ENCODE results near the gene PDIA5. TPM values are rescaled to one million over a fixed set of nuclear protein-coding genes. Genes with fewer than 3 reads are reported as not detected.
A peak's percentile ranks its signal among the peaks of the same experiment; 100 is the strongest.
"Not testable (repeated sequence)": the region's sequence is repeated elsewhere in the genome, so short reads cannot be mapped to it uniquely, and the experiment has no call there.

PDIA5 gene
- total RNA-seq, 1 donor from 2014 or later, result 67.3 TPM

DNA sequence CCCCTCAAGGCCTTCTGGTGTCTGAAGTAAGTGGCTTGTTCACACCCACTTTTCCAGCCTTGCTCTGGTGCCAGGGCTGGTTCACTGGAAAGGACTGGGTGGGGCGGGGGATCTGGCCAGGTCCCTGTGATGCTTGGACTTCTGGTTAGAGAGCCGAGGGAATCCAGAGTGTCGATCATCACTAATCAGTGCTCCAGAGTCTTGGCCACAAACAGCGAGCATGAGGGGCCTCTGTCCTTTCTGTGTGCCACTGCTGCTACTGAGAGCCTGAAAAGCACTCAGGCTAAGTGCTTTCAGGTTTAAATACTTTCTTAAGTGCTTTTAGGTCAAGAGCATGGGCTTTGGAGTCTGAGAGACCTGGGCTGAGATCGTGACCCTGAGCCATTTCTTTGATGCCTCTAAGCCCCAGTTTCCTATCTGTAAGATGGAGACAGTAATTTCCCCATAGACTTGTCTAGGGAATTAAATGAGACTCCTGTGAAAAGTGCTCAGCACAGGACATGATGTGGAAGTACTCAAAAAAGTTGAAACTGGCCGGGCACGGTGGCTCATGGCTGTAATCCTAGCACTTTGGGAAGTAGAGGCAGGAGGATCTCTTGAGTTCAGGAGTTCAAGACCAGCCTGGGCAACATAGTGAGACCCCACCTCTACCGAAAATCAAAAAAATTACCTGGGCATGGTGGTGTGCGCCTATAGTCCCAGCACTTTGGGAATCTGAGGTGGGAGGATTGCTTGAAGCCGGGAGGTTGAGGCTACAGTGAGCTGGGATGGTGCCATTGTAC, 81.1 kb downstream of the PDIA5 start:
- no peak for DNase-seq (ENCODE audit: low read depth in 2 of 2)

DNA sequence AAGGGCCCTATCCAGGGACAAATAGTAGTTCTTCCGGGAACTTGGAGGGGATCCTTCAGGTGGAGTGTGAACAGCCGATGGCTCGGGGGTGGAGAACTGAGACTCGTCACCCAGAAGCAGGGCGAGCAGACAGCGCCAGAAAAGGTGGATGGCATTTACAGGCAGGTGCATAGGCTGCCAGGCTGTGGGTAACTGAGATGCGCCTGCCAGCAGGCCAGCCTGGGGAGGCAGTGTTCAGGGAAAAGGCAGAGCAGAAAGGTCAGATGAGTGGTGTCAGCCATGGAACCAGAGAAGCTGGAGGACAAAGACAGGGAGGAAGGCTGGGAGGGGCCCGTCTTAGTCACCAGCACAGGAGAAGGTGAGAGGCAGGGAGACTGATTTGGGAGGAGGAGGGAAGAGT, 81.9 kb downstream of the PDIA5 start:
- DNase-seq (ENCODE audit: low read depth in 2 of 2), result no peak

GRCh38 chr3:123149525-123149924, 82.7 kb downstream of the PDIA5 start:
- DNase-seq (ENCODE audit: low read depth in 2 of 2), result no peak

- no peak for DNase-seq (ENCODE audit: low read depth in 2 of 2)
Observed at GRCh38 chr3:123150449-123151215, 83.8 kb downstream of the PDIA5 start.

GRCh38 chr3:123151251-123151705, 84.5 kb downstream of the PDIA5 start:
- DNase-seq (ENCODE audit: low read depth in 2 of 2), result no peak

- DNase-seq (ENCODE audit: low read depth in 2 of 2), result not testable (repeated sequence)
Observed at GRCh38 chr3:123151853-123152420, 85.1 kb downstream of the PDIA5 start.

GRCh38 chr3:123152687-123153086, 85.9 kb downstream of the PDIA5 start:
- no peak for DNase-seq (ENCODE audit: low read depth in 2 of 2)

DNA sequence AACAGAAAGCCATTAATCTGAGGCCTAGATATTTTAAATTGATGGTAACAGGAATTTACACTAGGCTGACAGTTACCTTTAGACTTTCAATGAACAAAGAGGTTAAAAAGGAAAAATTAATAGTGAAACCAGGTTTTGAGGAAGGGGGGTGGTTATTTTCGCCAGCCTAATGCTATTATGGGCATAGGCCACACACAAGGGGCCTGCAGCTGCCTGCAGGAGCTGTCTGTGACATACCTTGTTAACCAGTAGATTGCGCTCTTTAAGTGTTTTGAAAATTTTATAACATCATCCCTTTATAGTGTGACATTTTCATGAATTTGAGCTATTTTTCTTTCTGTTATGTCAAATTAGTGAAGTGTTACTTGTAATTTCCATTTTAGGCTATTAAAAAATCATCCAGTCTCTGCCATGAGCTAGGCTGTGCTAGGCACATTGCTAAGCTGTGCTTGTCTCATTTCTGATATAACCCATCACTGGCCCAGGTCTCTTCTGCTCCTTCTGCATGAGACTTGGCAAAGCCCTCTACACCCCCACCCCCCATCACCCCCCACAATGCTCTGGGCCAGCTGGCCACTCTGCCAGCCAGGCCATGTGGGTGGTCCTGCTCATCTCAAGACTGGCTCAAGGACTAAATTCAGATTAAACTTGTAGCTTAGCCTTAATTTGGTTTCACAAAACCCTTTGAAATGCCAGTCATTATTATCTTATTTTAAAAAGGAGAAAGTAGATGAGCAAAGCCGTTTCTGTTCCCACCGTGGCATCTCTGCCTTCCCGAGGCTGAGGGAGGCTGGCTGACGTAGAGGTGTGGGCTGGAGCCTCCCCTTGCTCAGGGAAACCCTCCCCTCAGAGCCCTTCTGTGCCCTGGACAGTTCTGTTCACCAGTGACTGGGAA, 86.5 kb downstream of the PDIA5 start:
- DNase-seq (ENCODE audit: low read depth in 2 of 2), result no peak

GRCh38 chr3:123154020-123154985, 87.5 kb downstream of the PDIA5 start:
- no peak for DNase-seq (ENCODE audit: low read depth in 2 of 2)

GRCh38 chr3:123155471-123156011, 88.7 kb downstream of the PDIA5 start:
- no peak for DNase-seq (ENCODE audit: low read depth in 2 of 2)

GRCh38 chr3:123156276-123156995, 89.6 kb downstream of the PDIA5 start:
- DNase-seq (ENCODE audit: low read depth in 2 of 2), result no peak

DNA sequence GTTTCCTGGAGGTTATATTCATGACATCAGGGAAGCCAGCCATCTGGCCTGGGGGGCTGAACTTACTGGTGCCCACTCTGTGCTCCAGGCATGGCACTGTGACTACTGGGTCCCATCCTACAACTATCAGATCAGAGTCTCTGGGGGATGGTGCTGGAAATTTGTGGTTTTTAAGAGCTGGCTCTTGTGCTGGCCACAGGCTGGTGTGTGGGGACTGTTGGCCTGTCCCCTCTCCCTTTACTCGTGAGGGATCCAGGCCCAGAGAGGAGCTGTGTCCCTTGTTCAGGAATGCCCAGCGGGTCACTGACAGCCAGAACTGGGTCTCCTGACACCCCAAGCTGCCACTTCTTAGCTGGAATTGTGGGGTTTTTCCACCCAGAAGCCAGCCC, 90.4 kb downstream of the PDIA5 start:
- DNase-seq (ENCODE audit: low read depth in 2 of 2), result no peak

DNA sequence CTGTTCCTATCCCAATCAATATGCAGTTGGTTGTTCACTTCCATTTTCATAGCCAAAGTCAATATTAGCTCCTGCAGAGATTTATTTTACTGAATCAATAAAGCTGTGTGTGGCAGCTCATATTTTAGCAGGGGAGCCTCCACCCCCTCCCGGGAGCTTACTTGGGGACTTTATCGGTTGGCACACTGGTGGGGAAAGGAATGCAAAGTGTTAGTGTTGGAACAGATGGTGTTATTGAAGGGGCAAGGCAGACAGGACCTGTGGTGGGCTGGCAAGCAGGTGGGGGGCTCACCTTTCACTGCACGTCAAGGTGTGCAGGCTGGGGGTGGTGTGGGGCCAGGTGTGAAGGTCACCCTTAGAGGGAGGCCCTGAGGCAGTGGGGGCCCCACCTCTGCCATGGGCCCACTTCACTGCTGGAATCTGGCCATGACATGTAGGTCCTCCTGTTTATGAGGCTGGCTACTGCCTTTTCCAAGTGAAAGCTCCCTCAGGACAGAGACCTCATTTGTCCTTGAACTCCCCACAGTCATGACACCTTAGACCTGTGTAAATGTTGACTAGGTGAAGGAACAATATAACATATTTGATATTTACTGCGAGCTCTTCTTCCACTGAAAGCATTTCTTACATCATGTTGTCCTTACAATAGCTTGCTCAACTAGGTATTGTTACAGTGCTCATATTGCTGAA, 90.9 kb downstream of the PDIA5 start:
- DNase-seq (ENCODE audit: low read depth in 2 of 2), result peak in 1 of 2 donors; percentile 5

- DNase-seq (ENCODE audit: low read depth in 2 of 2), result peak; percentile 23 to 64
Observed at GRCh38 chr3:123158330-123158729, 91.5 kb downstream of the PDIA5 start.

DNA sequence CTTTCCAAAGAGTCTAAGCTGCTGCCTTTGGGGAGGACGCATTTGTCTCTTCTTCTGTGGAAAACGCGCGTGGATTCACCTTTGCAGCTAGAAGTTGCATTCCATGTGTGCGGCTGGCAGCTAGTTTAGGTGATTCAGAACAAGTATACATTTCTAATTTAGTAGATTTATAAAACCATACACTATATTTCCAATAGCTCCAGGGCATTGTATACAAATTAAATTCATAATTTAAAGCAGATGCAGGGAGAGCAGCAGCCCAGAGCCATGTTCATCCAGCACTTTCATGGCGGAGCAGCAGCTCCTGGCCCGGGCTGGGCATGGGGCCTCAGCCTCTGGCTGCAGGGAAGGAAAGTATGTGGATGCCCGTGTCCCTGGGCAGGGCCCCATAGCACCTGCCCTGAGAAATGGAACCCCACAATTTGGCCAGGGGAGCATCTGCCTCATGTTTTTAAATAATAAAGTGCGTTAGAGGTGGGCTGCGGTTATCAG, 92.1 kb downstream of the PDIA5 start:
- DNase-seq (ENCODE audit: low read depth in 2 of 2), result no peak

GRCh38 chr3:123159926-123160635, 93.3 kb downstream of the PDIA5 start:
- no peak for DNase-seq (ENCODE audit: low read depth in 2 of 2)

GRCh38 chr3:123161167-123161566, 94.3 kb downstream of the PDIA5 start:
- DNase-seq (ENCODE audit: low read depth in 2 of 2), result no peak

GRCh38 chr3:123163141-123163540, 96.3 kb downstream of the PDIA5 start:
- no peak for DNase-seq (ENCODE audit: low read depth in 2 of 2)

Data from dermis microvascular lymphatic vessel endothelial cell (primary cell).